HUDEP-2 (cell line): ENCODE measurements around the gene ARHGAP42.

Experiments
- DNase-seq, 76 experiments: peaks; one replicate each; lab custom pipeline; 2025; ENCODE audit not compliant: unreplicated experiment in 76 of 76; lab: John Stamatoyannopoulos, UW

The ARHGAP42 gene

GRCh38 chr11:100791103-100791502 lies 104.0 kb downstream of the ARHGAP42 start:
- DNase-seq = no peak

DNA sequence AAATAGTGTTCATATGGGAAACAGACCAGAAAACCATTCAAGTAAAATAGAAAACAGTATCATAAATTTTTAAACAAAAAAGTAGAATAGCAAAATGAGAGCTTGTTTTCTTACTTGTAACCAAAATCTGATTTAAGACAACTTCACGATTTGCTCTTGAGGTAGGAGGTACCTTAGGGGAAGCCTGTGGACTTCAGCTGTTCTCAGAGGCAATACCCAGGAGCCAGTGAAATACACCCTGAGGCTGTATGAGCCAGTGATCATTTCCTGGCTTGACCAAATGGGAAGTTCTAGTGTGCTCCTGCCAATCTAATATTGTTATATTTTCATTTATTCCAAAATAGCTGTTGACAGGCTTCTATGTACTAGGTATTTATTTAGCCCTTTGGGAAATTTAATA lies 104.8 kb downstream of the ARHGAP42 start:
- DNase-seq = no peak

DNA sequence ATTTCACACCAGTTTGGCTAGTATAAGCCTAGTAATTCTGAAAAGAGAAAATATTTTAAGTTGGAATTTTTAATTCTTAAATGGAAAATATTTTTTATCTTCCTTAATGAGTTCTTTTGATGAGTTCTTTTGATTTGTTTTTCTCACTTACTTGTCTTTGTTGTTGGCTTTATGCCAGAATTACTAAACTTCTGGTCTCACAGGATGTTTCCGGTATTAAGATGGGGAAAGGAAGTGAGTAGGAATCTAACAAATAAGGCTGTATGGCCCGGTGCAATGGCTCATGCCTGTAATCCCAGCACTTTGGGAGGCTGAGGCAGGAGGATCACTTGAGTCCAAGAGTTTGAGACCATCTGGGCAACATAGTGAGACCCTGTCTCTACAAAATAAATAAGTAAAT lies 106.4 kb downstream of the ARHGAP42 start:
- DNase-seq = no peak

GRCh38 chr11:100794446-100794845 lies 107.4 kb downstream of the ARHGAP42 start:
- DNase-seq = no peak

- DNase-seq = no peak
Measured at GRCh38 chr11:100799445-100799844, 112.4 kb downstream of the ARHGAP42 start.

GRCh38 chr11:100800202-100800601 lies 113.1 kb downstream of the ARHGAP42 start:
- no peak for DNase-seq

- no peak for DNase-seq
Measured at GRCh38 chr11:100801225-100801999, 114.3 kb downstream of the ARHGAP42 start.

- peak in 1 of 76 experiments; percentile 23 for DNase-seq
Measured at GRCh38 chr11:100805506-100806199, 118.6 kb downstream of the ARHGAP42 start.

- DNase-seq = no peak
Measured at GRCh38 chr11:100806296-100806695, 119.2 kb downstream of the ARHGAP42 start.

DNA sequence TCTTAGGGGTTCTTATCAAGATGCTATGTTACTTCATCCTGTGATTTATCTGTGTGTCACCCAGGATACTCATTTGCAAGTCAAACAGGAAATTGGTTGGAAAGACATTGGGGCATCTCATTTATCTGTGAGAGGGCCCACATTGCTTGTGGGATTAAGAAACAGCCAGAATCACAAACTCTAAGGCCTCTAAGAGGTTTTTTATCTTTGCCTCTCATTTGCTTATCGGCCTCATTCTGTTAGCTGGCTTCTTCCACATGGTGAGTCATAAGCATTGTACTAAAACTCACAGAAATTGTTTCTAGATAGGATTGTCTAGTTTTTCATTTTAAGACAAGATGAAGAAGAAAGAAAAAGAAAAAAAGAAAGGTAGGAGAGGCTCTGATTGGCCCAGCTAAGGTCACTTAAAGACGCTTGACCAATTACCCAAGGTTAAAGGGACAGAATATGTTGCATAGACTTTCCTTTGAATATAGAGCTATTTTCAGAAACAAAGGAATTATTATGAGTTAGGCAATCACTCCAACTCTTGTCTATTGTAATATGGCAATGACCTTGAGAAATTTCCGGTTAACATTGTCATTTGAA lies 121.9 kb downstream of the ARHGAP42 start:
- DNase-seq = peak in 50 of 76 experiments; percentile 4 to 86 (median 58)

GRCh38 chr11:100810146-100810545 lies 123.1 kb downstream of the ARHGAP42 start:
- no peak for DNase-seq

- no peak for DNase-seq
Measured at GRCh38 chr11:100810666-100811065, 123.6 kb downstream of the ARHGAP42 start.

DNA sequence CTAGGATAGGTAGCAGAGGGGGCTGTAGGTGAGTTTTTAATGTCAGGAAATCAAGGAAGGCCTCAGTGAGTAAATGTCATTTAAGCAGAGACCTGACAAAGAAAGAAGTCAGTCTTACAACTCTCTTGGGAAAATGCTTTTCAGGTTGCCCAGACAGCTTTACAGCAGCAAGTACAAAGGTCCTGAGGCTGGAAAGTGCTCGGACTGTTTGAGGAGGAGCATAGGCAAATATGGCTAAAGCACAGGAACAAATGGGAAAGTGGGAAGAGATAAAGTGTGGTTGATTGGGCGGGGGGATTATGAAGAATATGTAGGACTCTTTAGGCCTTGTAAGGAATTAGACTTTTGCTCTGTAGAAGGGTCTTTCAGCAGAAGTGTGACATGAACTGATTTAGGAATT lies 125.4 kb downstream of the ARHGAP42 start:
- no peak for DNase-seq

DNA sequence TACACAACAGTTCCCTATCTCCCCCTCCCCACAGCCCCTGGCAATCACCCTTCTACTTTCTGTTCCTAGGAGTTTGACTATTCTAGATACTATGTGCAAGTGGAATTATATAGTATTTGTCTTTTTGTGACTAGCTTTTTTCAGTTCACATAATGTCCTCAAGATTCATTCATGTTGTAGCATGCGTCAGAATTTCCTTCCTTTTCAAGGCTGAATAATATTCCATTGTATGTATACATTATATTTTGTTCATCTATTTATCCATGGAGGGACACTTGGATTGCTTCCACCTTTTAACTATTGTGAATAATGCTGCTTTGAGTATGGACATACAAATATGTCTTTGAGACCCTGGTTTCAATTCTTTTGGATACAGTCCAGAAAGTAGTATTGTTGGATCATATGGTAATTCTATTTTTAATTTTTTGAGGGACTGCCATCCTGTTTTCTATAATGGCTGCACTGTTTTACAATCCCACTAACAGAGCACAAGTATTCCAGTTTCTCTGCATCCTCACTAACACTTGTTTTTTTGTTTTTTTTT lies 128.8 kb downstream of the ARHGAP42 start:
- DNase-seq = no peak

GRCh38 chr11:100816823-100817222 lies 129.7 kb downstream of the ARHGAP42 start:
- DNase-seq = no peak

GRCh38 chr11:100817620-100818019 lies 130.5 kb downstream of the ARHGAP42 start:
- DNase-seq = peak in 1 of 76 experiments; percentile 25

DNA sequence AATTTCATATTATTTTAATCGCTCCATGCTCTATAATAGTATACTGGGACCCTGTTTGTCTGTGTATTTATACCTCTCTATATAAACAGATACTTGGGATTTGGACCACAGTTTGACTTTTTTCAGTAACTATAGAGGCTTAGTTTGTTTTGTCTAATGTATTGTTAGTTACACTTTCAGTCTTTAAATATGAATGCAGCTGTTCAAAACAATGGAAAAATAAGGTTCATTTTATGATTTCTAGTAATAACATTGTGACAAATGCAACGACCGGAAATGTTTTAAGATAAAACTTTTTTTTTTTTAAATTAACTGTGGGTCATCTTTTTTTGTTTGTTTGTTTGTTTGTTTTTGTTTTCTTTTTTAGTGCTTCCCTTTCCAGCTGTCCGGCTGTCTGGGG lies 133.5 kb downstream of the ARHGAP42 start:
- DNase-seq = no peak

- DNase-seq = no peak
Measured at GRCh38 chr11:100821198-100821597, 134.1 kb downstream of the ARHGAP42 start.

- DNase-seq = no peak
Measured at GRCh38 chr11:100823360-100823759, 136.3 kb downstream of the ARHGAP42 start.

- DNase-seq = no peak
Measured at GRCh38 chr11:100824041-100824809, 137.1 kb downstream of the ARHGAP42 start.

DNA sequence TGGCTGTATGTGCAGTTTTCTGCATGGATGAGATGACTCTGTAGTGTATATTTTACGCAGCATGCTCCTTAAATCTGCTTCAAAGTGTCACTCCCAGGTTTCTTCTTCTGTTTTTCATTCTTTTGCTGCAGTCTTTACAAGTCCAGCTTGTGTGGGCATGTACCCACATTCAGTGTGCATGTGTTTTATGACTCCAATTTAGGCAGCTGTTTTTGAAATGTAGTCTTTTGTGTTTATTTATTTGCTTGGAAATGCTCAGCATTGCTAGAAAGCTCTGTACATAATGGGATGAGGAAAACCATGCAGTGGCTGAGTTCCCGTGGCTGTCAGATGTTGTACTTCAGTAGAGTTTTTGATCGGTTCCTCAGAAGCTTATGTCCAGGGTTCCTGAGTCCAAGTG lies 138.5 kb downstream of the ARHGAP42 start:
- no peak for DNase-seq
